Stimulated activated CD8-positive, alpha-beta memory T cell treated with anti-CD3 and anti-CD28 coated beads, Interleukin-2, amount 100 ng/mL, for 1 hour (primary cell): ENCODE measurements around the gene TBC1D22A.

Experiments used
- DNase-seq, 2 donors: peaks; one replicate each; pipeline ENCODE4 v3.0.0-alpha.2; 2020; ENCODE audit warnings: low read depth in 2 of 2

TBC1D22A gene

DNA sequence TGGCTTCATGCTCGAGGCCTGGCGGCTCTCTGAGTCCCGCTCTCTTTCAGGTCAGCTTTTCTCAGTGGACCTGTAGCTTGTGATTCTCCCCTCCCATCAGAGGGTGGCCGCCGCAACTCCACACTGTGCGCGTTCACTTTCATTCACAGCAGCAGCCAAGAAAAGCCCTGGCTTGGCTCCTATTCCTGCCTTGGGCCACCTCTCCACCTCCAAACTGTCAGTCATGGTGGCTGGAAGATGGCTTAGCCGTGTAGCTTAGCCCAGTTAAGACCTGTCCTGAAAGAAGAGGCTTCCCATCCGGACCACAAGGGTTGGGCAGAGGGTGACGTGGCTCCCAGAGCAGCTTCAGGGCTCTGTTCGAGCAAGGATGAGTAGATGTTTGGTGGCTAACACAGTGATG lies 125.5 kb downstream of the TBC1D22A start:
- no peak for DNase-seq

DNA sequence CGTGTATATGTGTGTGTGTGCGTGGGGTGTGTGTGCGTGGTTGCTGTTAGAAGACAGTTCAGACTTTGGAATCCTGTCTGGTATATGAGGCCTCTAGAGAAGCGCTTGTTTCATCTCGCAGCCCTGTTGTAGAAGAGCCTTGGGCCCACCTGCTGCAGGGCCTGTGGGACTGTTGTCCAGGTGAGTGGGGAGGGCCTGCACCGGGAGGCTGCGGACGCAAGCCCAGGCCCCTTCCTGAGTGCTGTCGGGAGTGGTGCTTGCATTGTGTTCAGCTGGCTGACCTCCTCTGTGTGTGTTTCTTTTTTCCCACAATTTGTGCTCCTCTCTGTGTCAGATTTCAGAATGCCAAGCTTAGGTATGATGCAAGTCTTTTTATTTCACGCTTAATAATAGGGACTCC lies 128.4 kb downstream of the TBC1D22A start:
- DNase-seq = no peak

- no peak for DNase-seq
Measured at GRCh38 chr22:46891382-46891951, 129.0 kb downstream of the TBC1D22A start.

GRCh38 chr22:46892866-46893265 lies 130.4 kb downstream of the TBC1D22A start:
- DNase-seq = no peak

GRCh38 chr22:46893281-46894020 lies 131.0 kb downstream of the TBC1D22A start:
- no peak for DNase-seq

- no peak for DNase-seq
Measured at GRCh38 chr22:46894081-46894671, 131.7 kb downstream of the TBC1D22A start.

DNA sequence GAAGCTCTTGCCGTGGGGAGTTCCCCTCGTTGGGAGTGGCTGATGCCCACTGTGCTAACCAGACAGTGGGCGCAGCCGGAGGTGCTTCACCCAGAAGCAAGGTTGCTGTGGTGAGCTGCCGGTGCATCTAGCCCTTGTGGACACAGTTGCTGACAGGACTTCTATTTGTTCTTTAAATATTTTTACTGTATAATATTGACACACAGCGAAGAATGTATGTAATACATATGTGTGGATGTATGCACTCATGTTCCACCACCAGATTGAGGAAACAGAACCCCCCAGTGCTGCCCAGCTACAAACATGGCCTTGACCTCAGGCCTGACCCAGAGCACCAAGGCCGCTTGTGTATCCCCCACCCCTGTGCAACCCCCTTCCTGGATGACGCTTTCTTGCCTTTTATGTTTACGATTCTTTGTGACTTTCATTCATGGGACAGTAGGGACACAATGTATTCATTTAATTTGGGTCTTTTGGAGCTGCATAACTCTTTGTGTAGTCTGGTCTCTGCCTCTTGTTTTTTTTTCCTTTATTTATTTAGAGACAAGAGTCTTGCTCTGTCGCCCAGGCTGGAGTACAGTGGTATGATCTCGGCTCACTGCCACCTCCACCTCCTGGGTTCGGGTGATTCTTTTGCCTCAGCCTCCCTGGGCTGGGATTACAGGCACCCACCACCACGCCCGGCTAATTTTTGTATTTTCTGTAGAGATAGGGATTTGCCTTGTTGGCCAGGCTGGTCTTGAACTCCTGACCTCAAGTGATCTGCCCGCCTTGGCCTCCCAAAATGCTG lies 132.6 kb downstream of the TBC1D22A start:
- no peak for DNase-seq

DNA sequence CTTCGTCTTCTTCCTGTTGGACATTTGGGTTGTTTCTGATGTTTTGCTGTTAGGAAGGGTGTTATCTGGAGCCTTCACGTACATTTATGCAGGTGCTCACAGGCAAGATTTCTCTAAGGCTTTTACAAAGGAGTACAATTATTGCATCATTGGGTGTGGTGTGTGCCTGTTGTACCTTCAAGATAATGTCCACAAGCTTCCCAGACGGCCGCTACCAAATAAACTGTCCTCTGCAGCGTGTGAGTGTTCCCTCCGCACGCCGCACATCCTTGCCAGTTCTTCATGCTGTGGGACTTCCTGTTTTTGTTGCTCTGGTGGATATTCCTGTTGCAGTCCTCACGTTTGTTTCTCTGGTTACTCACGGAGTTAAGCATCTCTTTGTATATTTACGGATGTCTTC lies 133.3 kb downstream of the TBC1D22A start:
- DNase-seq = no peak

DNA sequence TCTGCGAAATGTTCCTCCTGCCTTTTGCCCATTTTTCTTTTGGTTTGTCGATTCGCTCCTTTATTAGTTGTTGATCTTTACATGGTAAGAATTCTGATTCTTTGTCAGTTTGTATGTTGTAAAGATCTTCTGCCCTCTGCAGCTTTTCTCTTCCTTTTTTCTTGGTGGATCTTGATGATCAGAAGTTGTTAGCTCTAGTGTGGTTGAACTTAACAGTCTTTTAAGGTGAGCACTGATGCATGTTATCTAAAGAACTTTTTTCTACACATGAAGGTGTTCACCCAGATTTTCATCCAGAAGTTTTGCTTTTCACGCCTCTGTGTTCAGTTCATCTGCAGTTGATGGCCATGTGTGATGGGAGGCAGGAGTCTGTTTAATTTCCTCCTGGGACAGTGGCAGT lies 133.7 kb downstream of the TBC1D22A start:
- no peak for DNase-seq

- no peak for DNase-seq
Measured at GRCh38 chr22:46896568-46897245, 134.3 kb downstream of the TBC1D22A start.

DNA sequence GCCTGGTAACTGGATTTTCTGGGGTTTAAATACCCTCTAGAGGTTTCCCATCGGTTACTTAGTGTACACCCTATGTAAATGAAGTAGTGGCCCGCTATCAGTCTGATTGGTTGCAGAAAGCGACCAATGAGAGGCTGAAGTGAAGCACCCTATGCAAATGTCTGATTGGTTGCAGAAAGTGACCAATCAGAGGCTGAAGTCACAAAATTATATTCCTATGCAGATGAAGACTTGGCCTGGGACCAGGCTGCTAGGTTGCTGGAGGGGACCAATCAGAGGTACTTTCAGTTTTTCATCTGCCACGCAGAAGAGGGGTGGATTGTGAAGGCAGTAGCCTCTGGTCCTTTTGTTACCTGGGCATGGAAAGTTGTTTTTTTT lies 134.8 kb downstream of the TBC1D22A start:
- no peak for DNase-seq

DNA sequence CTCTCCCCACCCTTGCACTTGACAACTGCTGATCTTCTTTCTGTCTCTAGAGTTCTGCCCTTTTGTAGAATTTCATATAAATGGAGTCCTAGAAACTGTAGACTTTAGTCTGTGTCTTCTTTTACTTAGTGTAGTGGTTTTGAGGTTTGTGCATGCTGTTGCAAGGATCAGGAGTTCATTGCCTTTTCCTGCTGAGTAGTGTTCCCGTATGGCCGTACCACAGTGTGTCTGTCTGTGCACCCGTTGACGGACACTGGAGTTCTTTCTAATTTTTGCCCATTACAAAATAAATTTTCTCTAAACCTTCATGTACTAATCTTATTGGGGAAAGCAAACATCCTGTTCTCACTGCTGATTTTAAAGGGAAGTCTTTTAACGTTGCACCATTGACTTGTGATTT lies 138.1 kb downstream of the TBC1D22A start:
- no peak for DNase-seq

DNA sequence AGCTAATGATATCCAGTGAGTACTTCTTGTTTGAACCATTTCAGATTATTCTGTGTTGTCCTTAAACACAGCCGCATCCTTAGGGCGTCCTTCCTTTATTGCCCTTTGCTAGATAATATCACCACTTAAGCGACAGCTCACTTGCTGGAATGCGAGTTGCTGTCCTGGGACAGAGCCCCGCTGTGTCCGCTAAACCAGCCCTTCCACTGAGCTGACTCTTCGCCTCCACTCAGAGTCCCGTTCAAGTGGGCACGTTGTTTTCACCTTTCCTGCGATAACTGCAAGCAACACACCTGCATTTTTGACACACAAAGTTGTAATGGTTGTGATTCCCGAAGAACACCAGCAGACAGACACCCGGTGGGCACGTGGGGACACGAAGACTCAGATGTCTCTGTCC lies 140.0 kb downstream of the TBC1D22A start:
- no peak for DNase-seq

DNA sequence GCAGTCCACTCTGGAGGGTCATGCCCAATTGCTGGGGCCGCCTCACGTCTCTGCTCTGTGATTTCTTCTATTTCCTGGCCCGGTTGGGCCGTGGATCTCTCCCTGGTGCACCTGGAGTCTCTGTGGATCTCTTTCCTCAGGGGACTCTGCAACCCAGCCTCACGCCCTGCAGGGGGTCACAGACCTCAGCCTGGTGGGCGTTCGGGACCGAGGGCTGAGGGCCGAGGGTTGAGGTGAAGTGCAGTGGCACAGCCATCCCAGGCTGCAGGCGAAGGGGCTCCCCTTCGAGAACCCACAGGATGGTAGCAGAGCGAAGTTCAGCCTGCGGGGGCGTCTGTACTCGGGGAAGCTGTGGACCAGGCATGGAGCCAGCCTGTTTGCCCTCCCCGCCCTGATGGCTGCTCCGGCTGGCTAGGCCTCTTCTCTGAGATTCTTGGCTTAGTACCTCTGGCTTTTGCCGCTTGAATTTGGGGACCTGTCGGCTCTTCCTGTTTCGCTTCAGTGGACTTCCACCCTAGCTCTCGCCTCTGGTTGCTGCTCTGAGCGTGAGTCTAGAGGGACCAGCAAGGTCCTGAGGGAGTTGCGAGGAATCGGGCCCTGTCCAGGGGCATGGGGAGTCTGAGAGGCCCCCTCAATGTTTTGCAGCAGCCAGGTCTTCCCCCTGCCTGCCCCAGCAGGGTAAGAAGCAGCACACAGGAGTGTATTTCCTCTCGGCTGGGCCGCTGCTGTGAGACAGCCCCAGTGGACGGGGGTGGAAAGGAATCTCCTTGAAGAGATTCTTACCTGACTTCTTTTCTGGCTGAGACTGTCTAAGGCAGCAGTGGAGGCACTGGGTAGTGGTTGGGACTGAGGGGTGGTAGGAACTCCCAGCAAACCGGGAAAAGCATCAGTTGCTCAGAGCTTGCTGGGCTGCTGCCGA lies 140.8 kb downstream of the TBC1D22A start:
- DNase-seq = no peak

DNA sequence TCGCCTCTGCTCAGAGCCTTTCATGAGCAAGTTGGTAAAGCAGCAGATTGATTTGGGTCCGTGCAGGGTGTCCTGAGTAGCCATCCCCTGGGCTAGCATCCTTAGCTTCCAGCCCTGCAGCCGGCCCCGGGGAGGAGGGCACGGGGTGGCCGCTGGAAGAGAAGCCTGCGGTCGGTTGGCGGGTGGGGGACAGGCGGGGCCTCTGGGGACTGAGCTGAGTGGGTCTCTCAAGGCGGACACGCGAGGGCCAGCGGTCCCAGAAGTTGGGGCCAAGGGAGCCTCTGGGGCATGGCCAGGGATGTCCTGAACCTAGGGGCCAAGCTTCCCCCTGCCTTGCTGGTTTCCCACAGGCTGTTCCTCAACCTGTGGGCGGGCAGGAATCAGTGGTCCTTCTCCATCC lies 143.0 kb downstream of the TBC1D22A start:
- DNase-seq = no peak

- DNase-seq = no peak
Measured at GRCh38 chr22:46905834-46906233, 143.4 kb downstream of the TBC1D22A start.

DNA sequence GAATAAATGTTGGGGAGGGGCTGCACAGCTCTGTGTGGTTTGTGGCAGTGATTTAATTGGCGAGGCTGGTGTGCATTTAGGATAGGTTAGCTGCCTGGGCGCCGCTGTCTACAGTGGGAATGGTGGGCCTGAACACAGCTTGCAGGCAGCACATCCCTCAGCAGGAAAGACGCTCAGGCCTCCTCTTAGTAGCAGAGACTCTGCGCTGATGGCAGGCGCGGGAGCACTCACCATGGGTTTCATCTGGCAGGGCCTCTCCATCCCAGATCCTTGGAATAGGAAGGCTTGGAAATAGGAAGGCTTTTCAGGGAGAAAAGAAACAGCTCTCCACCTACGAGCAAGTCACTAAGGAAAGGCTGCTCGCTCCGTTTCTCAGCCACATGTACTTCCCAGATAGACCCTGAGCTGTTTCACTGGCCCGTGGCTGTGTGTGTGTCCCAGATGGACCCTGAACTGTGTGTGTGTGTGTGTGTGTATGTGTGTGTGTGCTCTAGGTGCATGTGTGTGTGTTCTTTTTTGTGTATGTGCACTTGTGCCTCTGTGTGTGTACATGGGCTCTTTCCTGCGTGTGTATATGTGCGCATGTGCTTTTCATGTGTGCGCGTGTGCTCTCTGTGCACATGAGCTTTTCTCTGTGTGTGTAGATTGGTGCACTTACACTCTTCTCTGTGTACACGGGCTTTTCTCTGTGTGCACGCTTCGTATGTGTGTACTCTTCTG lies 144.0 kb downstream of the TBC1D22A start:
- DNase-seq = no peak

- no peak for DNase-seq
Measured at GRCh38 chr22:46907241-46908215, 145.1 kb downstream of the TBC1D22A start.

DNA sequence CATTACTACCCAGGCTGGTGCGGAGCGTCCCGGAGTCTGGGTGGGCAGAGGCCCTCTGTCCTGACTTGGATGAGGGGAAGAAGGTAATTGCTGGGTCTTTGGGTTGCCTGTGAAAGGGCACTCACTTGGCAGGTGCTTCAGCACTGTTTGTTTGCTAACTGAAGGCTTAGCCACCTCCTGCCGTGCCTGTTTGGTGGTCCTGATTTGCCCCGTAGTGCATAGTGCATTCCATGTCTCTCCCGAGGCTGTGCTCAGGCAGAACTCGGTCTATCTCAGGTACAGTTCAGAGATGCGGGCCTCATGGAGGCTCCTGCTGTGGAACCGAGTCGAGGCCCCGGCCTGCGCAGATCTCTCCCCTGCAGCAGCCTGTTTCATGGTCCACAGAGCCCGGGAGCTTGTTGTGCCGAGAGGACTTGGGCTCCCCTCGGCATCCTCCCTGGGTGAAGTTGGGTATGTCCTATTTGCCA lies 146.2 kb downstream of the TBC1D22A start:
- no peak for DNase-seq
